Neural cell (in vitro differentiated cells): ENCODE data around the gene CLIC6. TPM values are rescaled to one million over a fixed set of nuclear protein-coding genes. Genes with fewer than 3 reads are reported as not detected.

ENCODE experiments used
- H2AFZ ChIP-seq: fragments of 200-600, 300-800 bp; sonication (generic), shearing (Covaris generic); 2 replicates; pipeline ENCODE4 v1.6.0; 2014; ENCODE audit warnings: low read depth, mild to moderate bottlenecking, antibody characterized with exemption, low read length, moderate library complexity
- H3F3A ChIP-seq: fragments of 200-600 bp; shearing (Covaris generic); 2 replicates; pipeline ENCODE4 v1.6.1; 2016; ENCODE audit warnings: mild to moderate bottlenecking, moderate library complexity, mixed read lengths, antibody characterized with exemption, low read length; ENCODE audit not compliant: insufficient read depth, poor library complexity, severe bottlenecking
- H3K27ac ChIP-seq: fragments of 200-600, 300-800 bp; sonication (generic), shearing (Covaris generic); 2 replicates; pipeline ENCODE4 v1.5.1; 2014; ENCODE audit warnings: mild to moderate bottlenecking, low read length, moderate library complexity
- H3K27me3 ChIP-seq: fragments of 300-800, 200-600 bp; sonication (generic), shearing (Covaris generic); 2 replicates; pipeline ENCODE4 v1.6.0; 2014; ENCODE audit warnings: mild to moderate bottlenecking, low read depth, low read length, moderate library complexity; ENCODE audit not compliant: insufficient read depth
- H3K36me3 ChIP-seq: fragments of 300-800, 200-600 bp; sonication (generic), shearing (Covaris generic); 2 replicates; pipeline ENCODE4 v1.5.1; 2014; ENCODE audit warnings: mild to moderate bottlenecking, antibody characterized with exemption, low read length, moderate library complexity; ENCODE audit not compliant: insufficient read depth
- H3K4me2 ChIP-seq: fragments of 300-800, 200-600 bp; sonication (generic), shearing (Covaris generic); 2 replicates; pipeline ENCODE4 v1.6.0; 2014; ENCODE audit warnings: mild to moderate bottlenecking, low read length
- H3K4me3 ChIP-seq: fragments of 300-800, 200-600 bp; sonication (generic), shearing (Covaris generic); 2 replicates; pipeline ENCODE4 v1.5.1; 2014; ENCODE audit warnings: mild to moderate bottlenecking, low read length, moderate library complexity
- H3K79me2 ChIP-seq: fragments of 200-600 bp; shearing (Covaris generic); replicated peaks from 2 replicates; pipeline ENCODE4 v1.6.0; 2014; ENCODE audit warnings: mild to moderate bottlenecking, low read length, moderate library complexity; ENCODE audit not compliant: insufficient read depth
- H3K9ac ChIP-seq: fragments of 300-800, 200-600 bp; sonication (generic), shearing (Covaris generic); 2 replicates; pipeline ENCODE4 v1.6.1; 2016; ENCODE audit warnings: mild to moderate bottlenecking, low read length, mixed read lengths
- H3K9me2 ChIP-seq: fragments of 200-600 bp; shearing (Covaris generic); 2 replicates; pipeline ENCODE4 v1.6.1; 2016; ENCODE audit warnings: mild to moderate bottlenecking, low read length, mixed read lengths; ENCODE audit not compliant: insufficient read depth
- H3K9me3 ChIP-seq: fragments of 200-600, 300-800 bp; sonication (generic), shearing (Covaris generic); 2 replicates; pipeline ENCODE4 v1.6.1; 2016; ENCODE audit warnings: mild to moderate bottlenecking, mixed run types, low read length, moderate library complexity, mixed read lengths
- H4K20me1 ChIP-seq: fragments of 200-600 bp; shearing (Covaris generic); 2 replicates; pipeline ENCODE4 v1.6.1; 2016; ENCODE audit warnings: mild to moderate bottlenecking, mixed run types; ENCODE audit not compliant: insufficient read depth
- CTCF ChIP-seq: fragments of 450-650 bp; IDR thresholded peaks from 2 replicates; pipeline ENCODE4 v1.5.1; 2014; ENCODE audit warnings: antibody characterized with exemption, mild to moderate bottlenecking, moderate library complexity; ENCODE audit not compliant: poor library complexity, severe bottlenecking
- EP300 ChIP-seq: fragments of 450-650 bp; conservative IDR thresholded peaks from 2 replicates; pipeline ENCODE4 v1.6.1; 2014; ENCODE audit warnings: antibody characterized with exemption, mild to moderate bottlenecking, moderate library complexity; ENCODE audit not compliant: poor library complexity, severe bottlenecking
- EZH2 ChIP-seq: fragments of 200-600, 300-800 bp; shearing (Covaris generic), sonication (generic); IDR thresholded peaks from 2 replicates; pipeline ENCODE4 v1.6.1; 2014; ENCODE audit warnings: antibody characterized with exemption, low read length, borderline replicate concordance, mild to moderate bottlenecking; ENCODE audit not compliant: insufficient read depth, poor library complexity, severe bottlenecking
- MXI1 ChIP-seq: fragments of 450-650 bp; conservative IDR thresholded peaks from 2 replicates; pipeline ENCODE4 v1.6.1; 2014; ENCODE audit warnings: antibody characterized with exemption, mild to moderate bottlenecking; ENCODE audit not compliant: poor library complexity, severe bottlenecking
- POLR2AphosphoS5 ChIP-seq: IDR thresholded peaks from 2 replicates; pipeline ENCODE4 v1.6.1; 2012
- RAD21 ChIP-seq: fragments of 450-650 bp; conservative IDR thresholded peaks from 2 replicates; pipeline ENCODE4 v1.6.1; 2014; ENCODE audit warnings: antibody characterized with exemption, mild to moderate bottlenecking, moderate library complexity
- SMC3 ChIP-seq: fragments of 450-650 bp; conservative IDR thresholded peaks from 2 replicates; pipeline ENCODE4 v1.6.1; 2014; ENCODE audit warnings: antibody characterized with exemption, mild to moderate bottlenecking, moderate library complexity; ENCODE audit not compliant: poor library complexity
- TAF1 ChIP-seq: IDR thresholded peaks from 2 replicates; pipeline ENCODE4 v1.6.1; 2012; ENCODE audit warnings: low read depth
- polyA plus RNA-seq: library from polyadenylated mRNA; depleted of rRNA; stranded (reverse); fragments of >200 nt; gene quantifications from 2 replicates; pipeline ENCODE4 v1.2.3, GENCODE V29; 2014
- TF ChIP-seq, protein P1 (sequence below): IDR thresholded peaks from 2 replicates; pipeline ENCODE4 v1.6.1; 2012; ENCODE audit warnings: borderline replicate concordance

CLIC6 gene
- polyA plus RNA-seq, 1 donor from 2014 or later: 0.32 TPM

DNA sequence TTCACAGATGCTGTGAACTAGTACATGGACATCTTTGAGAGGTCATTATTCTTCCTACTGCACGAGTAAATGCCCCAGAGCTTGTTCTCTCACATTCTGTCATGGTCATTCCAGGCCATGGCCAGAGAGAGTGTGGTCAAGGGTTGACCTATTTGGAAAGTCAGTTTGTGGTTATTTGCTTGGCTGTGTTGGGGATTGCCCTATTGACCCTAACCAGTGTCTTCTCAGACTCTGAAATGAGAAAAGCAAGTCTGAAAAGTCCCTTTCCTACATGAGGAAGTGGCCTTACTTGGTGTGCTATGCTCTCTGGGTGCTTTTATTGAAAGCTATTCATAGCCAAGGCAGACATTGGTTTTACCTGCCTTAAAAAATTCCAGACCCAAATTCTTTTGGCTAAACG is 26.6 kb downstream of the CLIC6 start:
- no peak overlapping the region for H3K9ac ChIP-seq
- H3F3A ChIP-seq: no peaks in the 10 kb centered on the region
- no peak overlapping the region for H2AFZ ChIP-seq
- TF ChIP-seq EZH2 (no peak), RAD21 (no peak), SMC3 (no peak), TAF1 (no peak), CTCF (no peak), EP300 (no peak), POLR2AphosphoS5 (no peak), MXI1 (no peak)
- TF ChIP-seq, protein P1, sequence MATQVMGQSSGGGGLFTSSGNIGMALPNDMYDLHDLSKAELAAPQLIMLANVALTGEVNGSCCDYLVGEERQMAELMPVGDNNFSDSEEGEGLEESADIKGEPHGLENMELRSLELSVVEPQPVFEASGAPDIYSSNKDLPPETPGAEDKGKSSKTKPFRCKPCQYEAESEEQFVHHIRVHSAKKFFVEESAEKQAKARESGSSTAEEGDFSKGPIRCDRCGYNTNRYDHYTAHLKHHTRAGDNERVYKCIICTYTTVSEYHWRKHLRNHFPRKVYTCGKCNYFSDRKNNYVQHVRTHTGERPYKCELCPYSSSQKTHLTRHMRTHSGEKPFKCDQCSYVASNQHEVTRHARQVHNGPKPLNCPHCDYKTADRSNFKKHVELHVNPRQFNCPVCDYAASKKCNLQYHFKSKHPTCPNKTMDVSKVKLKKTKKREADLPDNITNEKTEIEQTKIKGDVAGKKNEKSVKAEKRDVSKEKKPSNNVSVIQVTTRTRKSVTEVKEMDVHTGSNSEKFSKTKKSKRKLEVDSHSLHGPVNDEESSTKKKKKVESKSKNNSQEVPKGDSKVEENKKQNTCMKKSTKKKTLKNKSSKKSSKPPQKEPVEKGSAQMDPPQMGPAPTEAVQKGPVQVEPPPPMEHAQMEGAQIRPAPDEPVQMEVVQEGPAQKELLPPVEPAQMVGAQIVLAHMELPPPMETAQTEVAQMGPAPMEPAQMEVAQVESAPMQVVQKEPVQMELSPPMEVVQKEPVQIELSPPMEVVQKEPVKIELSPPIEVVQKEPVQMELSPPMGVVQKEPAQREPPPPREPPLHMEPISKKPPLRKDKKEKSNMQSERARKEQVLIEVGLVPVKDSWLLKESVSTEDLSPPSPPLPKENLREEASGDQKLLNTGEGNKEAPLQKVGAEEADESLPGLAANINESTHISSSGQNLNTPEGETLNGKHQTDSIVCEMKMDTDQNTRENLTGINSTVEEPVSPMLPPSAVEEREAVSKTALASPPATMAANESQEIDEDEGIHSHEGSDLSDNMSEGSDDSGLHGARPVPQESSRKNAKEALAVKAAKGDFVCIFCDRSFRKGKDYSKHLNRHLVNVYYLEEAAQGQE: no peak
- H3K27me3 ChIP-seq: no peaks in the 10 kb centered on the region
- no peaks in the 10 kb centered on the region for H3K79me2 ChIP-seq
- H3K4me2 ChIP-seq: no peak overlapping the region
- H3K27ac ChIP-seq: no peak overlapping the region
- H4K20me1 ChIP-seq: no peaks in the 10 kb centered on the region
- H3K4me3 ChIP-seq: no peak overlapping the region
- no peaks in the 10 kb centered on the region for H3K9me3 ChIP-seq
- H3K36me3 ChIP-seq: no peaks in the 10 kb centered on the region
- no peaks in the 10 kb centered on the region for H3K9me2 ChIP-seq

DNA sequence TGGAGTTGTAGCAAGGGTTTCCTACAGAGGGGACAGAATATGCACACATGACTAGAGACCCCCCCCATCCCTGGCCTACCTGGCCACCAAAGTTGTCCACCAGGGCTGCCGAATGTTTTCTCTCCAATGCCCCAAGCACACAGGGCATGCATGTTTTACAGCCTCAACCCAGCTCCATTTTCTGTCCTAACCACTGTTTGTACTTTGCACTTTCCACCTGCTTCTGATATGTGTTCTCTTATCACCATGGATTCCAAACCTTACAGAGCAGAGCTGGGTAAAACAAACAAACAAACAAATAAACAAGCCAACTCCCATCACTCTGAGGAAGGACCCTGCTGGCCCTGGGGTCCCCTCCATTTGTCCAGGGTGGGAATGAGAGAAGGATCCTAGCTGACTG is 27.3 kb downstream of the CLIC6 start:
- Histone ChIP-seq H3K4me3 (no peak overlapping the region), H3K36me3 (no peaks in the 10 kb centered on the region), H3K27ac (no peak overlapping the region), H3K9me3 (no peaks in the 10 kb centered on the region), H3K27me3 (no peaks in the 10 kb centered on the region), H3K79me2 (no peaks in the 10 kb centered on the region), H4K20me1 (no peaks in the 10 kb centered on the region), H3K9ac (no peak overlapping the region), H3K9me2 (no peaks in the 10 kb centered on the region), H3F3A (no peaks in the 10 kb centered on the region), H2AFZ (no peak overlapping the region), H3K4me2 (no peak overlapping the region)
- TF ChIP-seq EZH2 (no peak), SMC3 (no peak), CTCF (no peak), TAF1 (no peak), MXI1 (no peak), POLR2AphosphoS5 (no peak), EP300 (no peak), RAD21 (no peak)
- TF ChIP-seq, protein P1: no peak
